ENCODE data around the gene PRPF8.
A peak's percentile ranks its signal among the peaks of the same experiment; 100 is the strongest.
"Not testable (repeated sequence)": the region's sequence is repeated elsewhere in the genome, so short reads cannot be mapped to it uniquely, and the experiment has no call there.

The PRPF8 gene

GRCh38 chr17:1690544-1691221 lies 6.0 kb upstream of the PRPF8 start:
- DNase-seq = no peak
- Histone ChIP-seq H3K36me3 (ENCODE audit: control insufficient read depth, insufficient read depth, low read length) (no peaks in the 10 kb centered on the region), H3K4me1 (ENCODE audit: control insufficient read depth, insufficient read depth, low read length, poor library complexity, severe bottlenecking) (no peaks in the 10 kb centered on the region), H3K4me3 (ENCODE audit: insufficient read depth, low read depth, low read length, poor library complexity, severe bottlenecking) (no peak overlapping the region), H3K9me3 (ENCODE audit: control insufficient read depth, low read length) (no peaks in the 10 kb centered on the region), H3K27ac (ENCODE audit: insufficient read depth, low read length, poor library complexity, severe bottlenecking) (no peak overlapping the region), H3K27me3 (replicated peaks; ENCODE audit: control insufficient read depth, insufficient read depth, low read length, poor library complexity, severe bottlenecking) (no peaks in the 10 kb centered on the region)

GRCh38 chr17:1688405-1688804 lies 3.7 kb upstream of the PRPF8 start:
- H3K9me3 ChIP-seq (ENCODE audit: control insufficient read depth, low read length); H3K27me3 ChIP-seq (replicated peaks; ENCODE audit: control insufficient read depth, insufficient read depth, low read length, poor library complexity, severe bottlenecking); DNase-seq; H3K36me3 ChIP-seq (ENCODE audit: control insufficient read depth, insufficient read depth, low read length); H3K4me3 ChIP-seq (ENCODE audit: insufficient read depth, low read depth, low read length, poor library complexity, severe bottlenecking); H3K27ac ChIP-seq (ENCODE audit: insufficient read depth, low read length, poor library complexity, severe bottlenecking): not testable (repeated sequence)
- H3K4me1 ChIP-seq (ENCODE audit: control insufficient read depth, insufficient read depth, low read length, poor library complexity, severe bottlenecking) = peaks cover 10% of the 10 kb centered on the region

GRCh38 chr17:1686086-1686485 lies 1.4 kb upstream of the PRPF8 start:
- Histone ChIP-seq H3K27me3 (replicated peaks; ENCODE audit: control insufficient read depth, insufficient read depth, low read length, poor library complexity, severe bottlenecking) (no peaks in the 10 kb centered on the region), H3K27ac (ENCODE audit: insufficient read depth, low read length, poor library complexity, severe bottlenecking) (no peak overlapping the region), H3K36me3 (ENCODE audit: control insufficient read depth, insufficient read depth, low read length) (peaks cover 17% of the 10 kb centered on the region), H3K4me3 (ENCODE audit: insufficient read depth, low read depth, low read length, poor library complexity, severe bottlenecking) (no peak overlapping the region), H3K9me3 (ENCODE audit: control insufficient read depth, low read length) (no peaks in the 10 kb centered on the region), H3K4me1 (ENCODE audit: control insufficient read depth, insufficient read depth, low read length, poor library complexity, severe bottlenecking) (peaks cover 17% of the 10 kb centered on the region)
- no peak for DNase-seq

DNA sequence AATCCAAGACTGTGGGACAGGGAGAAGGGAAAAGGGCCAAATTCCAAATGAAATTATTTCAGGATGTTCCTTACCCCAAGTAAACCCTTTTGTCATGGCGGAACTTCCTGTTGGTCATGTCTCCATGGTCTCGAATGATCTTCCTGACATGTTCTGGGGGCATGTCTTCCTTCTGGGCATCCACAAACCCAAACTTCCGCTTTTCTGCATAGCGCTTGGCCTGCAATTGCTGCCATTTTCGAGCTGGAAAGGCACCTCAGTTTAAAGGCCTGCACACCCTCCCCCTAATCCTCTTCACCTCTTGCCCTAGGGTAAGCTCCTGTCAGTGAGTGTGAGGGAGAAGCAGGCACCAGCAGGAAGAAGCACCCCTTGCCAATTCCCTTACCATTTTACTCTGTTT lies 1.2 kb downstream of the PRPF8 start:
- Histone ChIP-seq H3K4me3 (ENCODE audit: insufficient read depth, low read depth, low read length, poor library complexity, severe bottlenecking) (peak overlapping the region; percentile 93), H3K9me3 (ENCODE audit: control insufficient read depth, low read length) (no peaks in the 10 kb centered on the region), H3K36me3 (ENCODE audit: control insufficient read depth, insufficient read depth, low read length) (peaks cover 42% of the 10 kb centered on the region), H3K27ac (ENCODE audit: insufficient read depth, low read length, poor library complexity, severe bottlenecking) (peak overlapping the region; percentile 96), H3K4me1 (ENCODE audit: control insufficient read depth, insufficient read depth, low read length, poor library complexity, severe bottlenecking) (peaks cover 17% of the 10 kb centered on the region), H3K27me3 (replicated peaks; ENCODE audit: control insufficient read depth, insufficient read depth, low read length, poor library complexity, severe bottlenecking) (no peaks in the 10 kb centered on the region)
- DNase-seq = no peak

DNA sequence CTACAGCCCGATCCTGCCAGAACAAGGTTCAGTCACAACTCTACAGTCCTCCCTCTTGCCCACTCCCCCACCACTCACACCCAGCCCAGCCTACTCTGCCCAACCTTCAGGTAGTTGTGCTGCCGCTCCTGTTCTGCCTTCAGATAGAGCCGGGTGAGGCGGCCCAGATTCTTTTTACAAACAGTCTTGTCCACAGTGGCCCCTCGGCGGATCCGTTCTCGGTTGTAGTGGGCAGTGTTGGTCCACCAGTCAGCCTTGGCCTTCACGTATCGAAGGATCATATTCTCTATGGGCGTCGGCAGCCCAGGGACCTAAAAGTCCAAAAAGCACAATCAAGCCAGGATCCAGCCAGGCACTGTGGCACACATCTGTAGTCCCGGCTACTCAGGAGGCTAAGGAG lies 8.3 kb downstream of the PRPF8 start:
- H3K36me3 ChIP-seq (ENCODE audit: control insufficient read depth, insufficient read depth, low read length) = peaks cover 92% of the 10 kb centered on the region
- H3K27me3 ChIP-seq (replicated peaks; ENCODE audit: control insufficient read depth, insufficient read depth, low read length, poor library complexity, severe bottlenecking) = no peaks in the 10 kb centered on the region
- no peaks in the 10 kb centered on the region for H3K9me3 ChIP-seq (ENCODE audit: control insufficient read depth, low read length)
- H3K27ac ChIP-seq (ENCODE audit: insufficient read depth, low read length, poor library complexity, severe bottlenecking) = no peak overlapping the region
- DNase-seq = no peak
- no peaks in the 10 kb centered on the region for H3K4me1 ChIP-seq (ENCODE audit: control insufficient read depth, insufficient read depth, low read length, poor library complexity, severe bottlenecking)
- H3K4me3 ChIP-seq (ENCODE audit: insufficient read depth, low read depth, low read length, poor library complexity, severe bottlenecking) = no peak overlapping the region

- peak in 2 of 3 donors; percentile 16 to 30 for DNase-seq
- peaks cover 88% of the 10 kb centered on the region for H3K36me3 ChIP-seq (ENCODE audit: control insufficient read depth, insufficient read depth, low read length)
- no peaks in the 10 kb centered on the region for H3K27me3 ChIP-seq (replicated peaks; ENCODE audit: control insufficient read depth, insufficient read depth, low read length, poor library complexity, severe bottlenecking)
- no peaks in the 10 kb centered on the region for H3K9me3 ChIP-seq (ENCODE audit: control insufficient read depth, low read length)
- no peak overlapping the region for H3K4me3 ChIP-seq (ENCODE audit: insufficient read depth, low read depth, low read length, poor library complexity, severe bottlenecking)
- H3K4me1 ChIP-seq (ENCODE audit: control insufficient read depth, insufficient read depth, low read length, poor library complexity, severe bottlenecking) = no peaks in the 10 kb centered on the region
- no peak overlapping the region for H3K27ac ChIP-seq (ENCODE audit: insufficient read depth, low read length, poor library complexity, severe bottlenecking)
Observed at GRCh38 chr17:1673041-1673785, 11.5 kb downstream of the PRPF8 start.

- not testable (repeated sequence) for H3K4me3 ChIP-seq (ENCODE audit: insufficient read depth, low read depth, low read length, poor library complexity, severe bottlenecking); H3K27ac ChIP-seq (ENCODE audit: insufficient read depth, low read length, poor library complexity, severe bottlenecking); DNase-seq; H3K27me3 ChIP-seq (replicated peaks; ENCODE audit: control insufficient read depth, insufficient read depth, low read length, poor library complexity, severe bottlenecking); H3K4me1 ChIP-seq (ENCODE audit: control insufficient read depth, insufficient read depth, low read length, poor library complexity, severe bottlenecking); H3K9me3 ChIP-seq (ENCODE audit: control insufficient read depth, low read length)
- peaks cover 62% of the 10 kb centered on the region for H3K36me3 ChIP-seq (ENCODE audit: control insufficient read depth, insufficient read depth, low read length)
Observed at GRCh38 chr17:1663934-1664333, 20.7 kb downstream of the PRPF8 start.

DNA sequence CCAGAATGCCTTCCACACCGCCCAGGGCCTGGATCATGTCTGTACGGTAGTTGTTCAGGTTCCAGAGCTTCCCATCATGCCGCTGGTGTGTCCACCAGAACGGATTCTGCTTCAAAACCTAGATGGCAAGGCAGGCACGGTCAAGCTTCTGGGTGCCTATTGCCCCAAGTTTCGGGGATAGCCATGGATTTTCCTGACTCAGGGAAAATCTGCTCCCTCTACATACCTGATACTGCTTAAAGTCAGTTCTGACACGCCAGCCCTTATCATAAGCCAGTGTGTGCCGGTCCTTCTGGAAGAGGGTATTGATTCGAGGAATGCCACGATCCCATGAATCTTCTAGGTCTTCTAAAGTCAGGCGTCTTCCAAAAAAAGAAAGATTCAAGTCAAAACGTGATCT lies 23.6 kb downstream of the PRPF8 start:
- peaks cover 71% of the 10 kb centered on the region for H3K36me3 ChIP-seq (ENCODE audit: control insufficient read depth, insufficient read depth, low read length)
- DNase-seq = no peak
- no peak overlapping the region for H3K27ac ChIP-seq (ENCODE audit: insufficient read depth, low read length, poor library complexity, severe bottlenecking)
- H3K9me3 ChIP-seq (ENCODE audit: control insufficient read depth, low read length) = no peaks in the 10 kb centered on the region
- no peaks in the 10 kb centered on the region for H3K27me3 ChIP-seq (replicated peaks; ENCODE audit: control insufficient read depth, insufficient read depth, low read length, poor library complexity, severe bottlenecking)
- no peaks in the 10 kb centered on the region for H3K4me1 ChIP-seq (ENCODE audit: control insufficient read depth, insufficient read depth, low read length, poor library complexity, severe bottlenecking)
- no peak overlapping the region for H3K4me3 ChIP-seq (ENCODE audit: insufficient read depth, low read depth, low read length, poor library complexity, severe bottlenecking)

GRCh38 chr17:1658100-1658499 lies 26.6 kb downstream of the PRPF8 start:
- DNase-seq = no peak
- Histone ChIP-seq H3K36me3 (ENCODE audit: control insufficient read depth, insufficient read depth, low read length) (peaks cover 88% of the 10 kb centered on the region), H3K27ac (ENCODE audit: insufficient read depth, low read length, poor library complexity, severe bottlenecking) (no peak overlapping the region), H3K27me3 (replicated peaks; ENCODE audit: control insufficient read depth, insufficient read depth, low read length, poor library complexity, severe bottlenecking) (no peaks in the 10 kb centered on the region), H3K9me3 (ENCODE audit: control insufficient read depth, low read length) (no peaks in the 10 kb centered on the region), H3K4me3 (ENCODE audit: insufficient read depth, low read depth, low read length, poor library complexity, severe bottlenecking) (no peak overlapping the region), H3K4me1 (ENCODE audit: control insufficient read depth, insufficient read depth, low read length, poor library complexity, severe bottlenecking) (no peaks in the 10 kb centered on the region)

GRCh38 chr17:1653735-1654134 lies 30.9 kb downstream of the PRPF8 start:
- Histone ChIP-seq H3K4me3 (ENCODE audit: insufficient read depth, low read depth, low read length, poor library complexity, severe bottlenecking) (no peak overlapping the region), H3K9me3 (ENCODE audit: control insufficient read depth, low read length) (no peaks in the 10 kb centered on the region), H3K4me1 (ENCODE audit: control insufficient read depth, insufficient read depth, low read length, poor library complexity, severe bottlenecking) (peaks cover 6% of the 10 kb centered on the region), H3K27ac (ENCODE audit: insufficient read depth, low read length, poor library complexity, severe bottlenecking) (no peak overlapping the region), H3K36me3 (ENCODE audit: control insufficient read depth, insufficient read depth, low read length) (peaks cover 84% of the 10 kb centered on the region), H3K27me3 (replicated peaks; ENCODE audit: control insufficient read depth, insufficient read depth, low read length, poor library complexity, severe bottlenecking) (no peaks in the 10 kb centered on the region)
- DNase-seq = no peak

Measured in effector memory CD4-positive, alpha-beta T cell (primary cell).